Neural progenitor cell (in vitro differentiated cells): ENCODE data around the gene LRPAP1. TPM values are rescaled to one million over a fixed set of nuclear protein-coding genes. Genes with fewer than 3 reads are reported as not detected.

Source experiments
- DNase-seq: peaks from one replicate; pipeline ENCODE4 v3.0.0-alpha.2; 2016; ENCODE audit warnings: low spot score
- H2AFZ ChIP-seq: fragments of 200-600 bp; sonication (generic); replicated peaks from 2 replicates; pipeline ENCODE4 v1.6.1; 2016; ENCODE audit warnings: antibody characterized with exemption
- H3F3A ChIP-seq: fragments of 200-600 bp; sonication (generic); 2 replicates; pipeline ENCODE4 v1.6.1; 2016; ENCODE audit warnings: antibody characterized with exemption, low read depth
- H3K27ac ChIP-seq: fragments of 200-600 bp; sonication (generic); 2 replicates; pipeline ENCODE4 v1.5.1; 2016; ENCODE audit warnings: mild to moderate bottlenecking
- H3K27me3 ChIP-seq: fragments of 200-600 bp; sonication (generic); 2 replicates; pipeline ENCODE4 v1.6.1; 2016; ENCODE audit warnings: mild to moderate bottlenecking, moderate library complexity
- H3K36me3 ChIP-seq: fragments of 200-600 bp; sonication (generic); 2 replicates; pipeline ENCODE4 v1.5.1; 2016
- H3K4me1 ChIP-seq: fragments of 200-600 bp; sonication (generic); 2 replicates; pipeline ENCODE4 v1.6.1; 2016; ENCODE audit warnings: mixed run types
- H3K4me2 ChIP-seq: fragments of 200-600 bp; sonication (generic); 2 replicates; pipeline ENCODE4 v1.6.1; 2016
- H3K4me3 ChIP-seq: fragments of 200-600 bp; sonication (generic); 2 replicates; pipeline ENCODE4 v1.5.1; 2016
- H3K79me2 ChIP-seq: fragments of 200-600 bp; sonication (generic); 2 replicates; pipeline ENCODE4 v1.6.1; 2016; ENCODE audit warnings: low read depth
- H3K9ac ChIP-seq: fragments of 200-600 bp; sonication (generic); 2 replicates; pipeline ENCODE4 v1.6.1; 2016
- H3K9me3 ChIP-seq: fragments of 200-600 bp; sonication (generic); 2 replicates; pipeline ENCODE4 v1.5.1; 2016; ENCODE audit warnings: low read depth
- H4K20me1 ChIP-seq: fragments of 200-600 bp; sonication (generic); 2 replicates; pipeline ENCODE4 v1.6.1; 2016; ENCODE audit warnings: low read depth
- H3K27ac Mint-ChIP-seq: 3 replicates; pipeline ENCODE4 v1.8.0; 2021; ENCODE audit warnings: mixed read lengths
- H3K27me3 Mint-ChIP-seq: 2 replicates; pipeline ENCODE4 v1.8.0; 2022; ENCODE audit warnings: low read depth, mild to moderate bottlenecking, inconsistent platforms, moderate library complexity, mixed read lengths; ENCODE audit not compliant: insufficient read depth
- H3K36me3 Mint-ChIP-seq: 3 replicates; pipeline ENCODE4 v1.8.0; 2021; ENCODE audit warnings: mixed read lengths
- H3K4me1 Mint-ChIP-seq: 3 replicates; pipeline ENCODE4 v1.8.0; 2021; ENCODE audit warnings: mixed read lengths
- H3K4me3 Mint-ChIP-seq: 3 replicates; pipeline ENCODE4 v1.8.0; 2021; ENCODE audit warnings: mild to moderate bottlenecking, moderate library complexity, mixed read lengths
- H3K9me3 Mint-ChIP-seq: 3 replicates; pipeline ENCODE4 v1.8.0; 2020; ENCODE audit warnings: mixed read lengths
- EZH2 ChIP-seq: fragments of 200-600 bp; sonication (generic); IDR thresholded peaks from 2 replicates; pipeline ENCODE4 v1.6.1; 2017; ENCODE audit warnings: antibody characterized with exemption, mild to moderate bottlenecking, moderate library complexity
- EZH2phosphoT487 ChIP-seq: fragments of 200-600 bp; sonication (generic); IDR thresholded peaks from 2 replicates; pipeline ENCODE4 v1.6.1; 2017; ENCODE audit warnings: antibody characterized with exemption
- total RNA-seq: library from RNA; depleted of rRNA; stranded (reverse); fragments of >200 nt; gene quantifications from 2 replicates; pipeline ENCODE4 v1.2.3, GENCODE V29; 2015; ENCODE audit warnings: low replicate concordance
- TF ChIP-seq, protein P1 (sequence below): fragments of 200-600 bp; sonication (generic); IDR thresholded peaks from 2 replicates; pipeline ENCODE4 v1.5.1; 2017; ENCODE audit warnings: antibody characterized with exemption, mild to moderate bottlenecking

The LRPAP1 gene
- total RNA-seq, 1 donor from 2014 or later, result 48.3 TPM

DNA sequence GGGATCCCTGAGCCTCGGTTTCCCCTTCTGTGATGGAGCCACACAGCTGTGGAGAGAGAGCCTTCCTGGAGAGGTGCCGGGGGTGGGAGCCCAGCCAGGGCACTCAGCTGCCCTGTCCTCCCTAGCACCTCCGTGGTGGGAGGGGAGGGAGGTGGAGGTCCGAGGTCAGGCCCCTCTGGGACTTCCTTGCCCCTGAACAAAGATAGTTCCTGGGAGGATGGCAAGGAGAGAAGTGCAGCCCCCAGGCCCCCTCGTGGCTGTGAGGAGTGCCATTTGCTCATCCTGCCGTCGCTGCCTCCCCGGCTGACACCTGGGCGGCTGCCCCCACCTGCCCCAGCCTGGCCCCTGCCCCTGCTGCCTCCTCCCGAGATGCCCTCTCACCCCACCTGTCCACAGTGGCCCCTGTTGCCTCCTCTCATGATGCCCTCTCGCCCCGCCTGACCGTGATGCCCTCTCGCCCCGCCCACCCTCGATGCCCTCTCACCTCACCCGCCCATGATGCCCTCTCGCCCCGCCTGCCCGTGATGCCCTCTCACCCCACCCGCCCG, 56.4 kb downstream of the LRPAP1 start:
- no peaks in the 10 kb centered on the region for H3K9me3 Mint-ChIP-seq
- no peaks in the 10 kb centered on the region for H3K36me3 Mint-ChIP-seq
- peaks cover 7% of the 10 kb centered on the region for H3K27me3 Mint-ChIP-seq
- Histone ChIP-seq H3K9me3 (no peaks in the 10 kb centered on the region), H3K79me2 (no peaks in the 10 kb centered on the region), H3K27me3 (peaks cover 45% of the 10 kb centered on the region), H3K27ac (no peak overlapping the region), H3K4me2 (no peak overlapping the region), H4K20me1 (no peaks in the 10 kb centered on the region), H3K4me1 (peaks cover 18% of the 10 kb centered on the region), H2AFZ (no peak overlapping the region), H3K36me3 (no peaks in the 10 kb centered on the region), H3F3A (peaks cover 7% of the 10 kb centered on the region), H3K4me3 (no peak overlapping the region), H3K9ac (no peak overlapping the region)
- H3K4me3 Mint-ChIP-seq, result no peak overlapping the region
- peaks cover 17% of the 10 kb centered on the region for H3K4me1 Mint-ChIP-seq
- H3K27ac Mint-ChIP-seq, result no peak overlapping the region
- DNase-seq, result peak; percentile 1
- TF ChIP-seq EZH2 (no peak), EZH2phosphoT487 (no peak)
- TF ChIP-seq, protein P1, sequence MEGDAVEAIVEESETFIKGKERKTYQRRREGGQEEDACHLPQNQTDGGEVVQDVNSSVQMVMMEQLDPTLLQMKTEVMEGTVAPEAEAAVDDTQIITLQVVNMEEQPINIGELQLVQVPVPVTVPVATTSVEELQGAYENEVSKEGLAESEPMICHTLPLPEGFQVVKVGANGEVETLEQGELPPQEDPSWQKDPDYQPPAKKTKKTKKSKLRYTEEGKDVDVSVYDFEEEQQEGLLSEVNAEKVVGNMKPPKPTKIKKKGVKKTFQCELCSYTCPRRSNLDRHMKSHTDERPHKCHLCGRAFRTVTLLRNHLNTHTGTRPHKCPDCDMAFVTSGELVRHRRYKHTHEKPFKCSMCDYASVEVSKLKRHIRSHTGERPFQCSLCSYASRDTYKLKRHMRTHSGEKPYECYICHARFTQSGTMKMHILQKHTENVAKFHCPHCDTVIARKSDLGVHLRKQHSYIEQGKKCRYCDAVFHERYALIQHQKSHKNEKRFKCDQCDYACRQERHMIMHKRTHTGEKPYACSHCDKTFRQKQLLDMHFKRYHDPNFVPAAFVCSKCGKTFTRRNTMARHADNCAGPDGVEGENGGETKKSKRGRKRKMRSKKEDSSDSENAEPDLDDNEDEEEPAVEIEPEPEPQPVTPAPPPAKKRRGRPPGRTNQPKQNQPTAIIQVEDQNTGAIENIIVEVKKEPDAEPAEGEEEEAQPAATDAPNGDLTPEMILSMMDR, result no peak

DNA sequence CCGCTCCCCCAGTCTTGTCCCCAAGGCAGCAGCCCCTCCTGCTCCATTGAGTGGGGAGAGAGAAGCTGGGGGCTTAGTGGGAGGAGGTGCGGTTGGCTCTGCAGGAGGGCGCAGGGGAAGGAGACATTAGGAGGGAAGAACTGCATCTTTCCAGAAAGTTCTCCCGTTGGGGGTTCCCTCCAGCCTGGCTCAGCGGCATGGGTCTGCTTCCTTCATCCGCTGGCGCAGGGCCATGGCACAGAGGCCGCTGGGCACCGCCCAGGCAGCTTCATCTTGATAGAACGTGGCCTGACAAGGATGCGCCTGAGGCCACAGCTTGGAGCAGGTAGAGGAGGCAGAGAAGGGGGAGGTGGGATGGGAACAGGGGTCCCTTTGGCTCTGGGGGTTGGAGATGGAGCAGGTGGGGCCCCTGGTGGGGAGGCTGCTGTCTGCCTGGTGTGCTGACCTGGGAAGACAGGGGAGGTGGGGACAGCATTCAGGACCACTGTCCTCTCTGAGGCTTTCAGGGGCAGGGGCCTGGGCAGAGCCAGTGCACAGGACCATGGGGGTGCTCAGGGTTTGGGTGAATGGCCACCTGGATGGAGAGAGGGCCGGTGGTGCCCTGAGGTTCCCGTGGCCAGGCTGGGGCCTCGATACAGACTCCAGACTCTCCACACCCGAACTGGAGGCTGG, 57.0 kb downstream of the LRPAP1 start:
- Histone ChIP-seq H3K36me3 (no peaks in the 10 kb centered on the region), H3K4me2 (no peak overlapping the region), H3K9ac (no peak overlapping the region), H4K20me1 (no peaks in the 10 kb centered on the region), H3F3A (peaks cover 2% of the 10 kb centered on the region), H3K79me2 (no peaks in the 10 kb centered on the region), H3K27me3 (peaks cover 51% of the 10 kb centered on the region), H2AFZ (no peak overlapping the region), H3K4me3 (no peak overlapping the region), H3K27ac (no peak overlapping the region), H3K4me1 (peaks cover 15% of the 10 kb centered on the region), H3K9me3 (no peaks in the 10 kb centered on the region)
- DNase-seq, result peak; percentile 1
- Mint-ChIP-seq H3K4me1 (peaks cover 17% of the 10 kb centered on the region), H3K36me3 (no peaks in the 10 kb centered on the region), H3K27ac (no peak overlapping the region), H3K9me3 (no peaks in the 10 kb centered on the region), H3K27me3 (peaks cover 8% of the 10 kb centered on the region), H3K4me3 (no peak overlapping the region)
- TF ChIP-seq EZH2phosphoT487 (no peak), EZH2 (no peak)

DNA sequence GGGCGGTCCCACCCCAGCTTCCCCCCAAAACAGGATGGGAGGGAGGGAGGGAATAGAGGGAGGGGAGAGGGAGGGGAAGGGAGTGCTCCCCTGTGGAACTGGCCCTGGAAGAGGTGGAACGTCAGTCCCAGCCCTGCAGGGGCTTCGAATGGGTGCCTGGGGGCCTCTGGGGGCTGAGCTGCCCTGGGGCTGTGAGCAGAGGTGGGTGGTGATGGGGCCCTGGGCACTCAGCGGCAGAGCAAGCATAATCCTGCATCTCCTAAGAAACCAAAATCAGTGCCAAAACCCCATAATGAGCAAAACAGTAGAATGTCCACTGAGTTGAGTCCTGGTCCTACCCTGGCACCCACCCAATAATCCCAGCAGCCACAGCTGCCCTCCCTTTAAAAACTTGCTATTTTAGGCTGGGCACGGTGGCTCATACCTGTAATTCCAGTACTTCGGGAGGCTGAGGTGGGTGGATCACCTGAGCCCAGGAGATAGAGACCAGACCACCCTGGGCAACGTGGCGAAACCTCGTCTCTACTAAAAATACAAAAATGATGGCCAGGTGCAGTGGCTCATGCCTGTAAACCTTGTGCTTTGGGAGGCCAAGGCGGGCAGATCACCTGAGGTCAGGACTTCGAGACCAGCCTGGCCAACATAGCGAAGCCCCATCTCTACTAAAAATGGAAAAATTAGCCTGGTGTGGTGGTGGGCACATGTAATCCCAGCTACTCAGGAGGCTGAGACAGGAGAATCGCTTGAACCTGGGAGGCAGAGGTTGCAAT, 58.0 kb downstream of the LRPAP1 start:
- H3F3A ChIP-seq, result no peaks in the 10 kb centered on the region
- no peak overlapping the region for H3K4me2 ChIP-seq
- H3K9me3 ChIP-seq, result no peaks in the 10 kb centered on the region
- no peak overlapping the region for H2AFZ ChIP-seq
- H3K4me3 Mint-ChIP-seq, result no peak overlapping the region
- TF ChIP-seq EZH2 (no peak), EZH2phosphoT487 (no peak)
- TF ChIP-seq, protein P1, result no peak
- no peaks in the 10 kb centered on the region for H3K36me3 Mint-ChIP-seq
- no peaks in the 10 kb centered on the region for H3K9me3 Mint-ChIP-seq
- DNase-seq, result peak; percentile 1
- H3K4me3 ChIP-seq, result no peak overlapping the region
- H4K20me1 ChIP-seq, result no peaks in the 10 kb centered on the region
- H3K27me3 Mint-ChIP-seq, result peaks cover 10% of the 10 kb centered on the region
- H3K4me1 Mint-ChIP-seq, result peaks cover 24% of the 10 kb centered on the region
- H3K9ac ChIP-seq, result no peak overlapping the region
- H3K36me3 ChIP-seq, result no peaks in the 10 kb centered on the region
- peaks cover 57% of the 10 kb centered on the region for H3K27me3 ChIP-seq
- no peak overlapping the region for H3K27ac Mint-ChIP-seq
- no peaks in the 10 kb centered on the region for H3K79me2 ChIP-seq
- no peak overlapping the region for H3K27ac ChIP-seq
- H3K4me1 ChIP-seq, result peaks cover 15% of the 10 kb centered on the region
